Smooth muscle cell of the brain vasculature (primary cell): Measurements from ENCODE around the gene WDR45.
"Not testable (repeated sequence)": the region's sequence is repeated elsewhere in the genome, so short reads cannot be mapped to it uniquely, and the experiment has no call there.

Experiments
- DNase-seq: peaks from one replicate; pipeline ENCODE4 v3.0.0-alpha.2; 2012; ENCODE audit warnings: low read depth, low spot score

The WDR45 gene

DNA sequence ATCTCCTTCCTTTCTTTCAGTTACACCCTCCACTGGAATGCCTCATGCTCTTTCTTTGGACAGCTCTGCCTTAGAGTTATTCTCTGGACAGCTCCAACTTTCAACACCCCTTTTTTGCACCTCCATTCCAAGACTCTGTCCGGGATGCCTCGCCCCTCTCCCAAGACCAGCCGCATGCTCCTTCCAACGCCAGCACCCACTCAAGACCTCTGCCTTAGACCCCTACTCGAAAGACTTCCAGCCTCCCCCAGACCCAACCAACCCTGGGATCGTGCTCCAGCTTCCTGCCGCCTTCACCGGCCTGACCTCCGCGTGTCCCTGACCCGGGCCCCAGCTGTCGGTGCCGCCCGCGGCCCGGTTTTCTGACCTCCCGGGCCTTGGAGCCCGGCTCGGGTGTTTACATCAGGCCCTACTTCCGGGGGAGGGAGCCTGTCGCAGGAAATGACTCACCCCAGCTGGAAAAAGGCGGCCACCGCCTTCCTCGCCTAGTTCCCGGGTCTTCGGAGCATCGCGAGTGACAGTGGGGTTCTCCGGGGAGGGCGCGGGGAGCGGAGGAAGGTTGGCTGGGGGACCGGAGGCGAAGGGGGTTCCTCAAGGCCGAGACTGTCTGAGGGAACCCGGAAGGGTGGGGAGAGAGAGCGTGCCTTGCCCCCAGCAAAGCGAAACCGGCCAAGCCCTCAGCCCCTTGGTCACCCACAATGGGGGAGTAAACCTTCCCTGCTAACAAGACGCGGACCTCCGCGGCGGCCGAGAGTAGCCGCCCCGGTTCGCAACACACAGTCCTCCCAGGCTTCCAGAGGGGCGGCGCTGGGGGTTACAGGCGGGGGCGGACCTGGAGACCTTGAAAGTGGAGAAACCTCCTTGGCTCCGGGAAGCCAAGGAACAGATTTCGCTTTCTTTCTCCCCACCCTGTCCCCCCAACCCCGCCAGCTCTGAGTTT lies at the start of gene WDR45:
Gene WDR45 (minus strand): TSS at position 399 of the 940 bp plus-strand sequence. CDS start 1,792 bp downstream, outside the sequence.
- DNase-seq, result no peak

DNA sequence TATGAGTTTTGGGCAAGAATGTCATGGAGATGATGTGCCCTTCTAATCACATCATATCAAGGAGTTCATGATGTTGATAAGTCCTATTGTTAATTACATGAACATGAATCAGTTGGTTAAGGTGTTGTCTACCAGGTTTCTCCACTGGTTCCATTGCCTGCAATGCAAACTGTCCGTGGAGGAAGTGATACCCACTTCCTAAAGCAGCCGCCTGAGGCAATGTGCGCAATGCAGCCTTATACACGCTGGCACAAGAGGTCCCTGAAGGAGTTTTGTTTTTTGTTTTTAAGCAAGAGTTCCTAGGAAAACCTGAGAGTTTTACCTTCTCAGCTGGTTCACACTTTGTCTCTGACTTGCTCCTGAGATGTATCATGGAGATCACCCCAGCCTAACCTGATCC lies 49.7 kb upstream of the WDR45 start:
- no peak for DNase-seq

DNA sequence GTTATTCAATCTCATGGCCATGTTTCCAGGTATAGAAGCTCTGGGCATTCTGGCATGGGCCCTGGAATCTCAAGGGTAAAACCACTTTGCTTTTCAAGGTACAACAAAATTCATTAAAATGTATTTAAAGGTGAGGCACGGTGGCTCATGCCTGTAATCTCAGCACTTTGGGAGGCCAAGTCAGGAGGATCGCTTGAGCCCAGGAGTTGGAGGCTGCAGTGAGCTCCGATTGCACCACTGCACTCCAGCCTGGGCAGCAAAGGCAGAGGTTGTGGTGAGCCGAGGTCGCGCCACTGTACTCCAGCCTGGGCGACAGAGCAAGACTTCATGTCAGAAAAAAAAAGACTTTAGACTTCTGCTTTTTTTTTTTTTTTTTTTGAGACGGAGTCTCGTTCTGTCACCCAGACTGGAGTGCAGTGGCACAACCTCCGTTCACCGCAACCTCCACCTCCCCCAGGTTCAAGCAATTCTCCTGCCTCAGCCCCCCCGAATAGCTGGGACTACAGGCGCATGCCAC lies 48.1 kb upstream of the WDR45 start:
- DNase-seq, result not testable (repeated sequence)

DNA sequence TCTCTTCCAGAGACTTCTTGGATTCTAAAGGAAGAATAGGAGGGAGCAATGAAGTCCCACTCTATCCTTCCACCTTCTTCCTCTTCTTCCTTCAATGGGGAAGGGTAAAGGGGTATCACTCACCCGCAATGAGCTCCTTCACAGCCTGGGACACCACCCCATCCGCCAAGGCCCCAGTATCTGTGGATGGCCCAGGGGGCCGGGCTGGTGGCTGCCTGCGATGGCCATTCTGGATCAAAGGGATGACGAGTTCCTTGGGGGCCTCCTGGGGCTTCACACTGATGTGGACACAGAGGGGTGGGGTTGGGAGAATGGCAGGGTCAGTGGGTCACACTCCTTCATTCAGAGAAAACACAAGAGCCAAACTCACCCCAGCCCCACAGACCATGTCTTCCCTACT lies 42.8 kb upstream of the WDR45 start:
- no peak for DNase-seq

DNA sequence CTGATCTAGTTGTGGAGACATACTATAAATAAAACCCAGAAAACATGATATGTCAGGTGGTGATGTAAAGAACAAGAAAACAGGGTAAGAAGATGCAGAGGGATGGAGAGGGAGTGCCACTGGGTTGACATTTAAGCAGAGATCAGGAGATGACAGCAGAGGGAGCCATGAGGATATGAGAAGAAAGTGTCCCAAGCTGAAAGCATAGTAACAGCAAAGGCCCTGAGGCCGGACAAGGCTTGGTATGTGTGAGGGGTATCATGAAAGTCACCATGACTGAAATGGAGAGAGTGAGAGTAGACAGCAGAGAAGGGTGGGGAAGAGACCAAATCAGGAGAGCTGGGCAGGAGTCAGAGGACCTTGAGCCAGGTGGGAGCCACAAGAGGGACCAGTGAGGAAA lies 40.4 kb upstream of the WDR45 start:
- DNase-seq, result no peak

DNA sequence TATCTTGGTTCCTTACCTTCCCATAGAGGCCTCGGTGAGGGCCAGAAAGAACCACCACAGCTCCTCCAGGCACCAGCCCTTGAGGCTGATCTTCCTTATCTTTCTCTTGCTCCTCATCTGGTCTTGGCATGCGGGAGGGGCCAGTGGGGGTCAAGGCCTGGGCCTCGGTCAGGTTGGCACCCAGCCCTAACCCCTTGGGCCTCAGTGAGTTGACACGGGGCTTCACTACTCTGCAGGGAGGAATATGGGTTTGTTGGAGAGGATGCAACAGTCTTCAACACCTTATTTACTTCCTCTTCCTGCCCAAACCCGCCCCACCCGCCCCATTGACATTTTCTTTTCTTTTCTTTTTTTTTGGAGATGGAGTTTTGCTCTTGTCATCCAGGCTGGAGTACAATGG lies 37.9 kb upstream of the WDR45 start:
- DNase-seq, result no peak

DNA sequence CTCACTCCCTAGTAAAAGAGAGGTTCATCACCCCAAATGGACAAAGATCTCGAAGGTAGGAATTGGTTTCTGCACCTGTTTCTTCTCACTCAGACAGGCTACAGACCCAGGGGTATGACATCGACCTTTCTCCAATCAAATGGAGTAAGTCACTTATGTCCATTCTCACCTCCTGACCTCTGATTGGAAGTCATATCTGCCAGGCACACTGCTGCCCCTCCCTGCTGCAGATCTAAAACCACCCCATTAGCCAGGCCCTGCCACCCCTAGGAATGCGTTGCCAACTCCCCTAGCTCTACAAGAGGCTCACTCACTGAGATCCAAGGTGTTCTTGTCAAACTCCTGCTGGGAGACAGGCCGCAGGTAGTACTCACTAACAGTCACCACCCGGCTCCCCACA lies 37.0 kb upstream of the WDR45 start:
- DNase-seq, result no peak

DNA sequence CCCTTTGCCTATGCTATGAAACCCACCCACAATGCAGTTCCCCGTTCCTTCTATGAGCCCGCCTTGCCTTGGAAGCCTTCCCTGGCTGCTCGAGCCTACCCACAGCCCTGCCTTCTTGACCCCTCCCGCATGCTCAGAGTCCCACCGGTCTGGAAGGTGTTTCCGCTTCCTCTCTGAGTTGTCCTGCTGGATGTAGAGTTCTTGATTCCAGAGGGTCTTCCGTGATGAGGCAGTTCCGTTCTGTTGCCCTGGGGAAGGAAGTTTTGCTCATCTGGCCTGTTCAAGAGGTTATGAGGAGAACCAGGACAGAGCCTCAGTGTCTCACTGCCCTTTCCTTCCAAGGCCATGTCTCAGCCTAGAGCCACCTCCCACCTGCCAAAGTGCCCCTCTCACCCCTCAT lies 36.4 kb upstream of the WDR45 start:
- DNase-seq, result no peak

DNA sequence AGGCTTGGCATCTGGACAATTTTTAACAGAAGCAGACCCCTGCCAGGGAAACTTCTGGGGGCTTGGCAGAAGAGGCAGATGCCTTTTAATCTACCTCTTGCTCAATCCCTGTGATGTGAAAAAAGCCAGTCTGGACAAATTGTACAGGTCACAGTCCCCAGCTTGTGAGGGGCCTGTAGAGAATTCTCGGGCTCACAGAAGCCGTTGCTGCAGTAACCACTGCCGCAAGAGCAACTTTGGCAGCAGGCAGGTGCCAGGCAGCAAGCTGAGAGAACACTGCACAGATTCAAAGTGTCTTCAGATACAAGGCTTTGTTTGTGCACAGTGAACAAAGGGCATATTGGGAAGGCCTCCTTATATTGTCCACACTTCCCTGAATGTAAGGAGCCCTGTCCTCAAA lies 32.1 kb upstream of the WDR45 start:
- no peak for DNase-seq

DNA sequence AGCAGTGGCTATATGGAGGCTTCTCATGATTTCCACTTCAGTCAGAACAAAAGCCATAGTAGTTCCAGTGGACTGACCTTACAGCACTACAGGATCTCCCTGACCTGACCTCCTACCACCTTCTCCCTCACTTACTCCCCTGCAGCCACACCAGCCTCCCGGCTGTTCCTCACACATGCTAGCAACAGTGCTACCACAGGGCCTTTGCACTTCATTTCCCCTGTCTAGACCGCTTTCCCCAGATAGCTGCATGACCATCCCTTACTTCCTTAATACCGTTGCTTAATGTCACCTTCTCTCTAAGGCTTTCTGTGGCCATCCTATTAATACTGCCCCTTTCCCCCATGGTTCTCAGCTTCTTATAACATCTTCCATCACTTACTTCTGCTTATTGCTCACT lies 30.7 kb upstream of the WDR45 start:
- no peak for DNase-seq

DNA sequence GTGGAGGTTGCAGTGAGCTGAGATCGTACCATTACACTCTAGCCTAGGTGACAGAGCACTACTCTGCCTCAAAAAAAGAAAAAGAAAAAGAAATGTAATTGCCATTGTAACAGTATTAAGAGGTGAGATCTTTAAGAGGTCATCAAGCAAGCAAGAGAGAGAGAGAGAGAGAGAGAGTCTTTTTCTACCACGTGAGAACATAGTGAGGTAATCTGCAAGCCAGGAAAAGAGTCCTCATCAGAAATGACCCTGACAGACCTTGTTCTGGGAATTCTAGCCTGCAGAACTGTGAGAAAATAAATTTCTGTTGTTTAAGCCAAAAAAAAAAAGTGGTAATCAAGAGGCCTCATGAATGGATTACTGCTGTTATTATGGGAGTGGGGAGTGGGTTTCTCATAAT lies 29.0 kb upstream of the WDR45 start:
- no peak for DNase-seq

DNA sequence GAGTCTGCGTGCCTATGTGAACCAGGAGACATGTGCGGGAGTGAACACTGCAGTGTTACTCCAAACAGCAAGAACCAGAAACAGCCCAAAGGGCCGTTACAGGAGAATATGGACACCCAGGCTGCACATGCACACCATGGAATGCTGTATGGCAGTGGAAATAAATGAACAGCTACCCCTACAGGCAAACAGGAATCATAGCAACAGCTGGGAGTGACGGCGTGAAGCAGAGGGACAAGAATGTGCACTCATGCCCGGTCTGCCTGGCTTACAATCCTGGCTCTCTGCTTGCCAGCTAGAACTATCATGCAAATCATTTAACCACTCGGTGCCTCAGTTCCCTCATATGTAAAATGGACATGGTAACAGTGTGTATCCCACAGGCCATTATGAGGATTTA lies 27.2 kb upstream of the WDR45 start:
- no peak for DNase-seq

DNA sequence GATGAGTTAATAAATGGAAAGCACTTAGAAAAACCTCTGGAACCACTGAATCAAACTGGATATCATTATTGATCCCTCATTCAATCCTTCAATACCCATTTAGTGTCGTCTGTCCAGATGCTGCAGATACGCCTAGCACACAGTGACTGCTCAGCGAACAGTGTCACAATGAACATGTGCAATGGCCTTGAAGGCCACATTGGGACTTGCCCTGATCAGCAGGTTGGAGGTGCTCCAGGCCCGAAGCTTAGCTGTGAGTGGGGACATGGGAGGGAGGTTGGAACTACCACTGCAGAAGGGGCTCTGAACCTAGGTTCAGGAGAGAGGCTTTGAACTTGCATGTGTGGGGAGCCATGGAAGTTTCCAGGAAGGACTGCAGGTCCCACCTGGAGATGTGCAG lies 26.6 kb upstream of the WDR45 start:
- DNase-seq, result no peak

DNA sequence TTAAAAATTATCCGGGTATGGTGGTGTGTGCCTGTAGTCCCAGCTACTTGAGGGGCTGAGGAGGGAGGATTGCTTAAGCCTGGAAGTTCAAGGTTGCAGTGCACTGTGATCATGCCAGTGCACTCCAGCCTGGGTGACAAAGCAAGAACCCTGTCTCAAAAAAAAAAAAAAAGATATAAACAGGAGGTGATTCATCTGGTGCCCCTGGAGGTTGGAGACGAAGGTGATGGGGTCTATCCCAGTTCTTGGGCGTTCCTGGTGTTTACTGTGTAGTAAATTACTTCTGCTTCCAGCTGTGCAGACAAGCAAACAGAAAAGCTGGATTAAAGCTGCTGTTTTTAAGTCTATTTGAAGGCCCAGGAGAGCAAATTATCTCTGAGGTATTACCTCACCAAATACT lies 23.9 kb upstream of the WDR45 start:
- DNase-seq, result no peak

DNA sequence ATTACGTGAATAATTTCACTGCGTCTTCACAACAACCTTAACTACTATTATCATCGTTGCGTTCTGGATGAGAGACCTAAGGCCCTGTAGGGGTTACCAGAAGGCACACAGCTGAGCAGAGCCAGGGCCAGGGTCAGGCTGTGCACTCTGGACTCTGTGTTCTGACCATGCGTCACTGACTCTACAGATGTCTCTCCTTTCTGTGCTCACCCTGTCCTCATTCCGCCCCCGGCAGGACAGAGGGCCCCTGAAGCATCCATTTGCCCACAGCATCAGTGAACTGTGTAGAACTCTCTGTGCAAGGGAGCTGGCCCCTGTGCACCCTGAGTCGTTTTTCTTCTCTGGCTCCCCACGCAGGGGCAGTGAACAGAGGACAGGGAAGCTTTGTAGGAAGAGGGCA lies 22.5 kb upstream of the WDR45 start:
- no peak for DNase-seq

DNA sequence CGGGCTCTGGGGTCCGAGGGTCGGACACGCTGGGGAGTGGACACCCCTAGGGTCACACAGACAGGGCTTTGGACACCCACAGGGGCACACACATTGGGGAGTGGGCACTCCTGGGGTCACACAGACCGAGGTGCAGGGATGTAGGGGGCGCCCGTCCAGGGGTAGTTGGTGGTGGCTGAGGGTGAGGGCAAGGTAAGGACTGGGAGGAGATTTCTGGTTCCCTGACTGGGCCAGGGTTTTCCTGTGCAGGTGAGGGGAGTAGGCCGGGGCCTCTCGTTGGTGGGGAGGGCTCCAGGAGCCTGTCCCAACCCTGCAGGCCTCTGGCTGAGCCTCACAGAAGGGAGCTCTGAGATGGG lies 21.9 kb upstream of the WDR45 start:
- no peak for DNase-seq

DNA sequence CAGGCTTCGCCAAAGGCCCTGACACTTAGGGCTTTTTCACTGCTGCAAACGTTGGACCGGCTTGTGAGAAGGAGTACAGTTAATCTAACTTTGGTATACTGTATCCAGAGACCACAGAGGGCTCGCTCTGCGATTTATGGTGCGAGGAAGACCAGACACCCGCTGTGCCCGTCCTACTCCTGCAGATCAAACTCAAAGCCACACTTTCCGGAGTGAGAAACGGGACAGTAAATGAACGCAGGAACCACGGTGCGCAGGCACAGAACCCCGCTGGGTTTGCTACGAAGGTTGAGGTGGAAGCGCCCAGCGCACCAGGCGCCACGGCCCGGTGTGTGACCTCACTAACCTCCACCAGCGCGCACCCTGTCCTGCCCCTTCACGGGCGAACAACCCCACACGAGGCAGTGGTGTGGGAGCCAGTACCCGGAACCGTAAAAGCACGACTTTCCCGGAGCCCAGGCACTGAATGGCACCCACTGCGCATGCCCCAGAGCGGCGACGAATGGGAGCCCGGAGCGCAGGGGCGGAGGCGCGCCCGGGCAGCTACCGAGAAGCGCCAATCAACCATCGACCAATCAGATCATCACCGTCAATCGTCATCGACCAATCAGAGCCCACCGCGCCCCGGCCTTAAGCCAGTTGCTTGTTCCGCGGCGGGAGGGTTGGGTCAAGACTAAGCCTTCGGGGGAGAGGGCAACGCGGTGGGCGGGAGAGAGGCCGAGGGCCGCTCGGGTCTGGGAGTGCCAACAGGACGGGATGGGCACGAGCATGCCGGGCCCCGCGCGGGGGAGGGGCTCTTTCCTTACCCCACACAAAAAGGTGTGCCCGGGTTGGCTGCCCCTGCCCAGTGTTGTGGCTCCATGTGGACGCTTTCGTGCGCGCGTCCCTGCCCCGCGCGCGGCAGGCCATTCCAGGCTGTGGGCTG lies 21.3 kb upstream of the WDR45 start:
- peak; percentile 61 for DNase-seq

DNA sequence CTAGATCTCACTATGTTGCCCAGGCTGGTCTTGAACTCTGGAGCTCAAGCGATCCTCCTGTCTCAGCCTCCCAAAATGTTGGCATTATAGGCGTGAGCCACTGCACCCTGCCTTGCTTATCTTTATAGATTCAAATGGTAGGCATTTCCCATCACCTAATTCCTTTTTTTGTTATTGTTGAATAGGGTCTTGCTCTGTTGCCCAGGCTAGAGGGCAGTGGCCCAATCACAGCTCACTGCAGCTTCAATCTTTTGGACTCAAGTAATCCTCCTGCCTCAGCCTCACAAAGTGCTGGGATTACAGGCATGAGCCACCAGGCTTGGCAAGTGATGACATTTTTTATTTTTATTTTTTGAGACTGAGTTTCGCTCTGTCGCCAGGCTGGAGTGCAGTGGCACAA lies 16.7 kb upstream of the WDR45 start:
- DNase-seq, result no peak

DNA sequence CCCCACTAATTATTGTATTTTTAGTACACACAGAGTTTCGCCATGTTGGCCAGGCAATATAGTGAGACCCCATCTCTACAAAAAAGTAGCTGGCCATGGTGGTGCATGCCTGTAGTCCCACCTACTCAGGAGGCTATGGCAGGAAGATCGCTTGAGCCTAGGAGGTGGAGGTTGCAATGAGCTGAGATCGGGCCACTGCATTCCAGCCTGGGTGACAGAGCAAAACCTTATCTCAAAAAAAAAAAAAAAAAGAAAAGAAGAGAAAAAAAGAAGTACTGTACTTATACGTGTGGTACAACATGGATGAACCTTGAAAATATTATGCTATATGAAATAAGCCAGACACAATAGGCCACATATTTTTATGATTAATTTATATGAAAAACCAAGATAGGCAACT lies 9.9 kb upstream of the WDR45 start:
- DNase-seq, result no peak

DNA sequence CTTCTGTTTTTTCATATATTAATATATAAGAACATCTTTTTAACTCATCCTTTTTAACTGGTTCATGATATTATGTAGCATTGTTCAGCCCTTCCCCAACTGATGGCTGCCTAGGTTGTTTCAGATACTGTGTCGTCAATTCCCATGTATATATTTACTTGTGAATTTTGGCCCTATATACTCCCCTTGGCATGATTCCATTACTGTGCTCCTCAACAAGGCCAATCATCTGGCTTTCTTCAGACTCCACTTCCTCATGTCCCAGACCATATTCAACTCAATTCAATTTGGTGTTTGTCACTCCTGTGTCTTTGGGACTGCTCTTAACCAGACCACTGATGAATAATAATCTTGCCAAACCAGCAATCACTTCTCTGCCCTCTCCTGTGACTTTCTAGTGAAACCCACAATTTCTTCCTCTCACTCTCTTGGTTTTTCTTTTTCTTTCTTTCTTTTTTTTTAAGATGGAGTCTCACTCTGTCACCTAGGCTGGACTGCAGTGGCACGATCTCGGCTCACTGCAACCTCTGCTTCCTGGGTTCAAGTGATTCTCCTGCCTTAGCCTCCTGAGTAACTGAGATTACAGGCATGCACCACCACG lies 2.7 kb upstream of the WDR45 start:
- DNase-seq, result no peak

DNA sequence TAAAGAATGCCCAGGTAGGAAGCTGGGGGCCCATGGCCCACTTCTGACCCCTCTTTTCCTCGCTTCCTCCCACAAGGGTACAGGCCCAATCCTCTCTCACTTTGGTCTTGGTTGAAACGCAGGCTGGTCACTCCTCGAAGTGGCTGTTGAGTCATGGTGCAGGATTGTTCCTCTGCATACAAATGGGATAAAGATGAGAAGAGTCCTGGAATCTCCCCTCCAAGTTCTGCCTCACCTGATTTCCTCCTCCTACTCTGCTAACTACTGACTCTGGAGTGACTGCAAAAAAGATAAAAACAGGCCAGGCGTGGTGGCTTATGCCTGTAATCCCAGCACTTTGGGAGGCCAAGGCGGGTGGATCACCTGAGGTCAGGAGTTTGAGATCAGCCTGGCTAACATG lies 1.7 kb downstream of the WDR45 start:
- DNase-seq, result no peak

DNA sequence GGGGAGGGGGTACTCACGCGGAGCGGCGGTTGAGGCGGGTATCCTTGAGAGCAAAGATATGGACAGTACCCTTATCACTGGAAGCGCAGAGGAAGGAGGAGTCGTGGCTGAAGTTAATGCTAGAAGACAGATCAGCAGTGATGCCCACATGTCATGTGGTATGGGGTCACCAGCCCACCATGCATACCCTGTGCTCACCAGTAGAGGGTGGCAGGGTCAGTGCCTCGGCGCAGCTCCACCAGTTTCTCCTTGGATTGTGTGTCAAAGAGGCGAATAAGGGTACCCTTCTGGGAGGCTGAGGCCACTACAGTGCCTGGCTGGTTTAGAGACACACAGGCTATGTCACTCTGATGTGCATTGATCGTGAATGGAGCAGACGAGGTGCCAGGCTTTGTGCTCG lies 4.3 kb downstream of the WDR45 start:
- DNase-seq, result no peak
